HL-60 (cell line): ENCODE data around the gene KCNQ1.

Source experiments
- CTCF ChIP-seq: IDR thresholded peaks from one replicate; pipeline ENCODE4 v1.5.1; 2011; ENCODE audit warnings: low read length, control low read depth, inconsistent platforms; ENCODE audit not compliant: insufficient read depth
- GABPA ChIP-seq: IDR thresholded peaks from 2 replicates; pipeline ENCODE4 v1.6.1; 2012; ENCODE audit warnings: low read depth

DNA sequence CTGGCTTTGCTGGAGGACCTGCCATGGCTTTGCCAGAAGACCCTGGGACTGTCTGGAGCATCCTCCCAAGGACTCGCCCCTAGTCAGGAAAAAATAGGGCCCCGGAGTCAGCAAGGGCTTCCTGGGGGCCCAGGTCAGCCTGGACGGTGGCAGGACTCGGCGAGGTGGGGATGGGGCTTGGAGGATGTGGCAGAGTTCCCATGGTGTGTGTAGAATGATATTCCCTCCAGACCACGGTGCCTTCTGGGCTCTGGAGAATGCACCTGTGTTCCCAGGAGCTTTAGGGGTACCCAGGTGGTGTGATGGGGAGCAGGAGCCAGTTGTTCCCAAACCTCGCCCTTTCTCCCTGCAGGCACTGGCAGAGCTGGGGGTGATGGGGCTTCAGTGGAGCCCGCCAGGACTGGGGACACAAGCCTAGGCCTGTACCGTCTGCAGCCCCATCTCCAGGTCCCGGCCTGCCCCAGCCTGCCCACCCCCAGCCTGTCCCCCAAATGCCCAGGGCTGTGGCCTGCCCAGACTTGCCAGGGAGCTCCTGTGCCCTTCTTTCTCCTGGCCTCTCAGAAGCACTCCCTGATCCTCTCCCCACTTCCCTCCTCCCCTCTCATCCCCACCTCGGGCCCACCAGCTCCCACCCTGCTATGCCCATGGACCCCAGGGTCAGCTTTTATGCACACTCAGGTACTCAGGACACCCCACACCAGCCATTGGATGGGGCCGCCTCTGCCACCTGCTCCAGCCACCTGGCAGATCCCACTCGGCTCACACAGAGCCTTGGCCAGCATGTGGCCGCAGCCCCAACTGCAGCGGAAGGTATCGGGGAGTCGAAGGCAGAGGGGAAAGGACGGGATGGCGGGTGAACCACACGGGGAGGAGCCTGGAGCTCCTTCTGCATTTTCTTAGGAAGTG is 358.6 kb downstream of the KCNQ1 start:
- no peak for TF ChIP-seq CTCF
- TF ChIP-seq GABPA: no peak
